ENCODE data around the gene HSD11B1.

The HSD11B1 gene

DNA sequence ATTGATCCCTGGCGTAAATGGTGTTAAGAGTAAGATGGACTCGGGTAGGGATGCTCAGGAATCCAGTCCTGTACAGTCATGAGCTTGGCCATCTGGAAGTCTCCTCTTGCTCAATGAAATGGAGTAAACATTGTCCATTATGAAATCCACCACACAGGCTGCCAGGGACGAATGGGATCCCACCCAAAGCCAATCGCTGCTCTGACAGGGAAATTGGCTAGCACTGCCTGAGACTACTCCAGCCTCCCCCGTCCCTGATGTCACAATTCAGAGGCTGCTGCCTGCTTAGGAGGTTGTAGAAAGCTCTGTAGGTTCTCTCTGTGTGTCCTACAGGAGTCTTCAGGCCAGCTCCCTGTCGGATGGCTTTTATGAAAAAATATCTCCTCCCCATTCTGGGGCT, at the start of gene HSD11B1:
TSS of gene HSD11B1 (plus strand) at position 263 of the 400 bp plus-strand sequence. CDS start at position 360, 97 bp downstream.
- in situ Hi-C loops (cut with MboI; ENCODE audit: low sequenced_read_pairs): no loop called here

DNA sequence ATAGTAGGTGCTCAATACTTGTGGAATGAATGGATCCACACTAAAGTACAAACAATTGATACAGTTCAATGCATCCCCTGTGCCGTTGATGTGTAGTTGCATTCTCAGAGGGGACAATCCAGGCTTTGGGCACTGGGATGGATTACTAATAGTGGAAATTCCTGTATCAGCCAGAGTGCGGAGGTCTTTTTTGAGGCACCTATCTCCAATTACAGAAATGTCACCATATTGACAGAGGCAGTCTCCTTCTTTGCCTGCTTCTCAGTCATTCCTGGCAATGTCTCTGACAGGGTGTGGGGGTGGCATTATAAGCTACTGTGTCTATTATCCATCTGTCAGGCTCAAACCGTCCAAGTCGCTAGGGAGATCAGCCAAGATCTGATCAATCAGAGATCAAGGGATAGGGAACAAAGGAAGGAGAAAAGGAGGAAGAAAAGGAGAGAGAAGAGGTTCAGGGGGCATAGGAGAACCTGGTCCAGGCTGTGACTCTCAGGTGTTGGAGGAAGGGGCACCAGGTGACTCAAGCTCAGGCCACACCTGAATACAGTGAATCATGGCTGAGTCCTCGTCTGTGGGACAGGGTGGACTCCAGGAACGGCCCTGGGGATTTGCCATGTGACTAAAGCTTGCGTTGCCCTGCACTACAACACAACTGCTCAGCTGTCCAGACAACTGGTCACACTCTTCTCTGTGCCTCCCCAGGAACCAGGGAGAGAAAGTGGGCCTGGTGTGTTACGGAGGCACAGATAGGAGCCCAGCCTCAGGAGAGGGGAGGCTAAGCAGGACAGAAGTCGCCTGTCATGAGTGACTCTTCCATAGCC, 49.0 kb upstream of the HSD11B1 start:
- in situ Hi-C loops (cut with MboI; ENCODE audit: low sequenced_read_pairs): no loop called here

- in situ Hi-C loops (cut with MboI; ENCODE audit: low sequenced_read_pairs): no loop called here
Measured at GRCh38 chr1:209657140-209657879, 47.3 kb upstream of the HSD11B1 start.

DNA sequence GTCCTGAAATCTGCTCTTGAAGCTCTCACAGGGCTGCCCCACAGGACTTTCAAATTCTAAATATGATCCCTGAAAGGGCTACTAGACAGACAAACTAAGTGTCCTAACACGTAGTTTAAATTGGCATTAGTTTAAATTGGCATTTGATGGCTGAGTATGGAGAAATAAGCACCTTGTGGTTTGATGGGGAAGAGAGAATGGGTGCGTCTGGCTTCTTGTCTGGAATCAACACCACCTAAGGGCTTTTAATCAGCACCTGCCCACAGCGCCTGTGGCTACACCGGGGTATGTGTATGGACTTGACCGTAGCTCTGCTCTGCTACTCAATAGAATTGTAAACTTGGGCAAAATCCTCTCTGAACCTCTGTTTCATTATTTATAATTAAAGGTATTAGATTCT, 46.7 kb upstream of the HSD11B1 start:
- in situ Hi-C loops (cut with MboI; ENCODE audit: low sequenced_read_pairs): no loop called here

- in situ Hi-C loops (cut with MboI; ENCODE audit: low sequenced_read_pairs): no loop called here
Measured at GRCh38 chr1:209659909-209660308, 44.7 kb upstream of the HSD11B1 start.

GRCh38 chr1:209661071-209661470, 43.6 kb upstream of the HSD11B1 start:
- in situ Hi-C loops (cut with MboI; ENCODE audit: low sequenced_read_pairs): no loop called here

DNA sequence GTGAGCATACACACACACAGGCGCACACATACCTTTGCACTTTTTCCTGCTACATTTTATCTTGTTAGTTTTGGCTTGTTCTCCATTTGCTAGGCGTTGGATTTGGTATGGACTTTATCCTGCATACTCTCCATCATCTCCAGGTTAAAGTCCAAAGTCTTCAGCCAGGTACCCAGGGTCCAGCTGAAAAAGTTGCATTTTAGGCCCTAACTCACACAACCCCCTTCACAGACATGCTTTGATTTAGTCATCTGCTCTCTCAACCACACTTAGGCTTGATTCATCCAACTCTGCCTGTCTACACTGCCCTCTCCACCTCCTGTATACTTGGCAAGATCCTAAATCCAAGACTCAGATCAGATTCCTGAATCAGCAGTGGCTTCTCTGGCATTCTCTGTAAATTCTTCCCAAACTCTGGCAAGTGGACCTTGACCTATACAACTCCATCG, 41.7 kb upstream of the HSD11B1 start:
- in situ Hi-C loops (cut with MboI; ENCODE audit: low sequenced_read_pairs): no loop called here

- in situ Hi-C loops (cut with MboI; ENCODE audit: low sequenced_read_pairs): no loop called here
Measured at GRCh38 chr1:209667103-209667502, 37.5 kb upstream of the HSD11B1 start.

DNA sequence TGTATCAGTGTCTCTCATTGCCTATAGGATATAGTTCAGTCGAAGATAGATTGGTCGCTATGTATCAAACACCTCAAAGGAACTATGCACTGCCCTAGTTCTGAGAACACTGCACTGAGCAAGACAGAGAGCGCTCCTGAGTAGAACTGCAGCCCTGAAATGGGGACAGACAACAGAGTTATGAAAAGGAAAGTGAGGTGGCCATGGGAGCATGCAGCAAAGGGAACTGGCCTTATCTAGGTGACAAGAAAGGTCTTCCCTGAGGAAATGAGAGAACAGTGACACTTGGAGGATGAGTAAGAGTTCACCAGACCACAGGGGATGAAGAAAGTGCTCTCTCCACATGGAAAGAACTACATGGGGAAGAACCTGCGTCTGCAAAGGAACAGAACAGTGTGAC, 36.9 kb upstream of the HSD11B1 start:
- in situ Hi-C loops (cut with MboI; ENCODE audit: low sequenced_read_pairs): no loop called here

GRCh38 chr1:209670441-209671082, 34.1 kb upstream of the HSD11B1 start:
- in situ Hi-C loops (cut with MboI; ENCODE audit: low sequenced_read_pairs): no loop called here

DNA sequence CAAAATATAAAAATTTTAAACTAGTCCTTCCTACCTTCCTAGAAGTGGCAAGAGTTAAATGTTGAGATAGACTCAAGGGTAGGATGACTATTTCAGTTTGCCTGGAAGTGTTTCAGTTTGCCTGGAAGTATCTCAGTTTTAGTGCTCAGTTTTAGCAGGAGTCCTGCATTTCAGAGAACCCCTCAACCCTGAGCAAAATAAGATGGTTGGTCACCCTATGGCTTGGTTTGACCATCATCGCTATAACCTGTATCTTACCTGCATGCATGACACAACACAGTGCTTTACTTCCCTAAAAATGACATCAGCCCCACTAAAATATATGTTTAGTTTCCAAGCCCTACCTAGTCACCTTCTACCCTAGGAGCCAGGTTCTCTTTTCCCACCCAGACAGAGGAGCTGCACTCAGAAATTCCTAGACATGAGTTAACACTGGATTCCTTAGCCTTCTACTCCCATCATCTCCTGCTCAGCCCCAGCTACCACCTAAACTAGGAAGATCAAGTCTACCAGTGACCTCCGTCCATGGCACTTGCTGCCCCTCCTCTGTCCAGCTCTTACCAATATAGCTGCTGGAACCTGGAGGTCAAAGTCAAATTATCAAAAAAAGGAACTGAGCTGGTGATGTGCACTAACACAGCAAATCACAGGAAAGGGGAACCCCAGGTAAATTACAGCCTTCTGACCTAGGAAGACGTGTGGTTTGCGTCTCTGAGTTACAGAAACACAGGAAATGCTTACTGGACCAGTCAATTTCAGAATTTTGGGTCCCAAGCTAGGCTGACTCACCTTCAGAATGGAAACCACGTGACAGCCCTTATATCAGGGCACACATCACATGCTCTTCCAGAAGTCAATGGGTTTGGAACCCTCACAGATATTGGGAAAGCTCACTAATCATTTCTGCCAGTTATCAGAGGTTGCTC, 31.7 kb upstream of the HSD11B1 start:
- in situ Hi-C loops (cut with MboI; ENCODE audit: low sequenced_read_pairs): no loop called here

DNA sequence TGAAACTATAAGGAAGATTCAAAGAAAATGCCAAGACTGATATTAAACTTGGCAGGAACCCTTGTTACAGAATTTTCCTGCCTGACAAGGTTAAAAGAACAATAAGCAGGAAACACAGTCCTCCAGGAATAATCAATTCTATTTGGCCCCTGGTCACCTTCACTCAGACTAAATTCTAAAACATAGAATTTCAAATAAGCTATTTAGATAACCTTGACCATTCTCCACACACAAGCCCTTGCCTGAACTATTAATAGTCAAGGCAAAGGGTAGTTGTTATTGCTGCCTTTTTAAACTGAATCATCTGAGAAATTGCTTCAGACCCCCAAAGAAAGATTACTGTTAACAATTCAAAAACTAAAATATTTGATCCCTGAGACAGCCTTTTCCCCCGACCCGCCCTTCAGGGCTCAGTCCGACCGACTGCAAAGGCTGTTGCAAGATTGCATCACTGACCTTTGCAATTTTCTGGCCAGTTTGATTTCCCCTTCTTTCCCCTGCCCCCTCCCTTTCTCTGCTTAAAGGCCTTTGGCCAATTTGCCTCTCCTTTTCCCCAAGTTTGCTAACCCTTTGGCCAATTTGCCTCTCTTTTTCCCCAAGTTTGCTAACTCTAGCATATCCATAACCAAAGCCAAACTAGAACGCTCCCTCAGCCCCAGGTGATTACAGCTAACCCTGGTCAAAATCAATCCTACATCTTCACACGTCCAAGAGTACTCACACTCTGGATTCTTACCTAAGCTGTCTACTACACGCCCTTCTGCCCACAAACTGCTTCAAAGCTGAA, 30.8 kb upstream of the HSD11B1 start:
- in situ Hi-C loops (cut with MboI; ENCODE audit: low sequenced_read_pairs): no loop called here

DNA sequence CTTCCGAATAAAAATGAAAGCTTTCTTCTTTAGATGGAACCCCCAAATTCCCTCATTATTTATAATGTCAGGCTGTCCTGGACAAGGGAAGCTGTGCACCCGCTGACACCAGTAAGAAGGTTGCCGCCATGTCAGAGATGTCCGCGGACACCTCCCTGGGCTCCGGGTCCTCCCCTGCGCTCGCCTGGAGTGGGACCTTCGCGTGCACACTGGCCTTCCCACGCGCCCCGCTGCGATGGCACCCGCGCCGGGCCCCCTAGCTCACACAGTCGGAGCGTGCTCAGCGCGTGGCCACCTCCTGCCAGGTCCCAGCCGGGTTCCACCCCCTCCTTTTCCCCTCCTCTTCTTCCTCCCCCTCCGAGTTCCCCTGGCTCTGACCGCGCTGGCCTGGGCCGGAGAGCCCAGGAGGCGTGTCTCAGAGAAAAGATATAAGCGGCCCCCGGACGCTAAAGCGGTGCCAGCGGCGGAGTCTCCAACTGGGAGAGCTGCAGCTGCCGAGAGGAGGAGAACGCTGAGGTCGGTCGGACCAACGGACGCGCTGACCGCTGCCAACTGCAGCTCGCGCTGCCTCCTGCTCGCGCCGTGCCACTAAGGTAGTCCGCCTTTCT, 29.6 kb upstream of the HSD11B1 start, which contains the start of gene G0S2:
TSS of gene G0S2 (plus strand) at position 456 of the 608 bp plus-strand sequence. CDS start 273 bp downstream, outside the sequence.
- in situ Hi-C loops (cut with MboI; ENCODE audit: low sequenced_read_pairs): no loop called here

DNA sequence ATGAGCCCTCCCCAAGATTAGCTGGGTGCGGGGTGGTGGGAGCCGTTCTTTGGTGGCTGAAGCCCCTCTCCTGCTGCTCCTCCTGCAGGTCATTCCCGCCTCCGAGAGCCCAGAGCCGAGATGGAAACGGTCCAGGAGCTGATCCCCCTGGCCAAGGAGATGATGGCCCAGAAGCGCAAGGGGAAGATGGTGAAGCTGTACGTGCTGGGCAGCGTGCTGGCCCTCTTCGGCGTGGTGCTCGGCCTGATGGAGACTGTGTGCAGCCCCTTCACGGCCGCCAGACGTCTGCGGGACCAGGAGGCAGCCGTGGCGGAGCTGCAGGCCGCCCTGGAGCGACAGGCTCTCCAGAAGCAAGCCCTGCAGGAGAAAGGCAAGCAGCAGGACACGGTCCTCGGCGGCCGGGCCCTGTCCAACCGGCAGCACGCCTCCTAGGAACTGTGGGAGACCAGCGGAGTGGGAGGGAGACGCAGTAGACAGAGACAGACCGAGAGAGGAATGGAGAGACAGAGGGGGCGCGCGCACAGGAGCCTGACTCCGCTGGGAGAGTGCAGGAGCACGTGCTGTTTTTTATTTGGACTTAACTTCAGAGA, 29.0 kb upstream of the HSD11B1 start:
- in situ Hi-C loops (cut with MboI; ENCODE audit: low sequenced_read_pairs): no loop called here

DNA sequence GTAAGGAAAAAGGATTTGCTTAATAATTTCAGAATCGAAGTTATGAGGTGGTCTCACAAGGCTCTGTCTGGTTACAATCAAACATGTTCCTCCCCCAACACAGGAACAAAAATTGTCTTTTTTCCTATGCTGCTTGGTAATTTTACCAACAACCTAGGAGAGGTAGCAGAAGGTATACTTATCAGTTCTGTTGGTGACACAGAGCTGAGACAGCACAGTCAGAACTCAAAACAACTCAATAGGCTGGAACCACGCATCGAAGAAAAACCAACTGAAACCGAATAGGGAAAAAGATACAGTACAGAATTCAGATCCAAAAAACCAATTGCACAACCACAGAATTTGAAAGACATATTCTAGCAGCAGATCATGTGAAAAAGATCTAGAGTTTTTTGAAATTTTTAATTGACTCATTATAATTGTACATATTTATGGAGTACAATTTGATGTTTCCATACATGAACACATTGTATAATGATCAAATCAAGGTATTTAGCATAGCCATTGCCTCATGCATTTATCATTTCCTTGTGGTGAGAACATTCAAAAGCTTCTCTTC, 25.6 kb upstream of the HSD11B1 start:
- in situ Hi-C loops (cut with MboI; ENCODE audit: low sequenced_read_pairs): no loop called here

- in situ Hi-C loops (cut with MboI; ENCODE audit: low sequenced_read_pairs): no loop called here
Measured at GRCh38 chr1:209685821-209686220, 18.8 kb upstream of the HSD11B1 start.

DNA sequence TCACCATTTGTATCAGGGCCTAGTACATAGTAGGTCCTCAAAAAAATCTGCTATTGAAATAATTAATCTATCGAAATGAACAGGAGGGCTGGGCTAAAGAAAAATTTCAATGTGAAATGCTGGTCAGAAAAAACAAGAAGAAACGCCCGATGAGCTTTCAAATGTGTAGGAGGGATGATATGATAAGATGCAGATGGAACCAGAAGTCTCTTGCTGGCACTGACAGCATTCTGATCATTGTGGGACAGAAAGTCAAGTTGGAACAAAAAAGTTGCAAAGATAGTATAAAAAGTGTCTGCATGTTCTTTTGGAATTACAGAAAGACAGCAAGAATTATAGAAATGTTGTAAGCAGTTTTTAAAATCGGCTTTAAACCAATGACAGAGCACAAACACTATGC, 18.3 kb upstream of the HSD11B1 start:
- in situ Hi-C loops (cut with MboI; ENCODE audit: low sequenced_read_pairs): no loop called here

DNA sequence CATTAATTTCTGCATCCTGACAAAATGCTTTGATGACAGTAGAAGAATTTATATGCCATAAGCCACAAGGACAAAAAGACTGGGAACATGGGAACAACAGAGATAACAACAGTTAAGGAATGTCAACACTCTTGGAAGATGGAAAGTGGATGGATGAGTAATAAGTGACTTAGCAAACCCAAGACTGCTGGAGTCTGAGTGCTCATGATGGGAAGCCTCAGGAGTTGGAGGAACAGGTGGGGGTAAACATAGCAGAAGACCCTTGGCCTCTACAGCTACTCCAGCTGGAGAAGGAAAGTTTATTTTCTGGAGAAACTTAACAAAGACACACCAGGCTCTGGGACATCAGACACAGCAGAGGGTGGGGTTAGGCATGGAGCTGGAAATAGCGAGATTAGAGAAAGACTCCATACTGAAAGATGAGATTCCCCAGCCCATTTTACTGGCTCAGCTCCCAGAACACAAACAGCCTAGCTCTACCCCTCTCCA, 15.9 kb upstream of the HSD11B1 start:
- in situ Hi-C loops (cut with MboI; ENCODE audit: low sequenced_read_pairs): no loop called here
